Middle frontal gyrus (tissue), 1 donor: Measurements from ENCODE around the gene TAF3.

Experiments
- DNase-seq: peaks from one replicate; pipeline ENCODE4 v3.0.0-alpha.2; 2015; ENCODE audit warnings: low spot score; ENCODE audit errors: extremely low spot score

The TAF3 gene

GRCh38 chr10:8044908-8045725, 226.8 kb downstream of the TAF3 start:
- no peak for DNase-seq

- no peak for DNase-seq
Measured at GRCh38 chr10:8045726-8046494, 227.6 kb downstream of the TAF3 start.

- DNase-seq = no peak
Measured at GRCh38 chr10:8047452-8048280, 229.4 kb downstream of the TAF3 start.

- DNase-seq = no peak
Measured at GRCh38 chr10:8048281-8049008, 230.1 kb downstream of the TAF3 start.

GRCh38 chr10:8049045-8049864, 230.9 kb downstream of the TAF3 start:
- no peak for DNase-seq

- no peak for DNase-seq
Measured at GRCh38 chr10:8049865-8050555, 231.7 kb downstream of the TAF3 start.

- DNase-seq = no peak
Measured at GRCh38 chr10:8050556-8051108, 232.3 kb downstream of the TAF3 start.

- no peak for DNase-seq
Measured at GRCh38 chr10:8051109-8051821, 233.0 kb downstream of the TAF3 start.

- DNase-seq = no peak
Measured at GRCh38 chr10:8051851-8052257, 233.5 kb downstream of the TAF3 start.

GRCh38 chr10:8052341-8052955, 234.1 kb downstream of the TAF3 start:
- no peak for DNase-seq

- no peak for DNase-seq
Measured at GRCh38 chr10:8052956-8053445, 234.7 kb downstream of the TAF3 start.

GRCh38 chr10:8053446-8054243, 235.3 kb downstream of the TAF3 start:
- no peak for DNase-seq

- no peak for DNase-seq
Measured at GRCh38 chr10:8054244-8054493, 235.9 kb downstream of the TAF3 start.

- no peak for DNase-seq
Measured at GRCh38 chr10:8054494-8055407, 236.4 kb downstream of the TAF3 start, which contains the start of gene GATA3. GATA3 (plus strand) TSS chr10:8054688; CDS start chr10:8055656, 968 bp downstream.

- DNase-seq = no peak
Measured at GRCh38 chr10:8055420-8056349, 237.4 kb downstream of the TAF3 start.
